GM23338 (cell line): ENCODE results near the gene TPCN2. TPM values are rescaled to one million over a fixed set of nuclear protein-coding genes. Genes with fewer than 3 reads are reported as not detected.
A peak's percentile ranks its signal among the peaks of the same experiment; 100 is the strongest.

Source experiments
- ATAC-seq: fragments of 200-7000 bp; cut with Tn5 transposase; 3 replicates; pipeline ENCODE4 v1.9.1; 2020
- DNase-seq: peaks from one replicate; pipeline ENCODE4 v3.0.0-alpha.2; 2015; ENCODE audit warnings: low spot score
- H2AFZ ChIP-seq: fragments of 200-600 bp; sonication (generic); 2 replicates; pipeline ENCODE4 v1.8.0; 2016; ENCODE audit warnings: antibody characterized with exemption, mild to moderate bottlenecking, moderate library complexity
- H3F3A ChIP-seq: fragments of 200-600 bp; sonication (generic); replicated peaks from 2 replicates; pipeline ENCODE4 v1.8.0; 2017; ENCODE audit warnings: antibody characterized with exemption, mixed run types, low read depth
- H3K27ac ChIP-seq: fragments of 200-600 bp; sonication (generic); 2 replicates; pipeline ENCODE4 v1.6.1; 2016; ENCODE audit warnings: low read depth
- H3K27me3 ChIP-seq: fragments of 200-600 bp; sonication (generic); 2 replicates; pipeline ENCODE4 v1.8.0; 2016; ENCODE audit warnings: mild to moderate bottlenecking, mixed run types, moderate library complexity; ENCODE audit not compliant: insufficient read depth
- H3K36me3 ChIP-seq: fragments of 200-600 bp; sonication (generic); 2 replicates; pipeline ENCODE4 v1.8.0; 2016; ENCODE audit warnings: mild to moderate bottlenecking; ENCODE audit not compliant: insufficient read depth
- H3K4me1 ChIP-seq: fragments of 200-600 bp; sonication (generic); 2 replicates; pipeline ENCODE4 v1.8.0; 2016; ENCODE audit warnings: mild to moderate bottlenecking, moderate library complexity; ENCODE audit not compliant: insufficient read depth
- H3K4me2 ChIP-seq: fragments of 200-600 bp; sonication (generic); 2 replicates; pipeline ENCODE4 v1.7.1; 2017; ENCODE audit warnings: mixed run types
- H3K4me3 ChIP-seq: fragments of 200-600 bp; sonication (generic); 2 replicates; pipeline ENCODE4 v1.6.1; 2016; ENCODE audit warnings: mixed run types
- H3K79me2 ChIP-seq: fragments of 200-600 bp; sonication (generic); replicated peaks from 2 replicates; pipeline ENCODE4 v1.8.0; 2017; ENCODE audit warnings: mild to moderate bottlenecking; ENCODE audit not compliant: insufficient read depth
- H3K9me2 ChIP-seq: fragments of 200-600 bp; sonication (generic); 2 replicates; pipeline ENCODE4 v1.8.0; 2017; ENCODE audit not compliant: insufficient read depth
- H4K20me1 ChIP-seq: fragments of 200-600 bp; sonication (generic); replicated peaks from 2 replicates; pipeline ENCODE4 v1.8.0; 2017; ENCODE audit warnings: mild to moderate bottlenecking; ENCODE audit not compliant: insufficient read depth
- H3K27ac Mint-ChIP-seq: 2 replicates; pipeline ENCODE4 v1.8.0; 2020; ENCODE audit warnings: inconsistent platforms, mild to moderate bottlenecking, moderate library complexity, mixed read lengths
- H3K27me3 Mint-ChIP-seq: 3 replicates; pipeline ENCODE4 v1.8.0; 2022; ENCODE audit warnings: low read depth, mild to moderate bottlenecking, moderate library complexity, mixed read lengths, inconsistent platforms; ENCODE audit not compliant: insufficient read depth, poor library complexity
- H3K36me3 Mint-ChIP-seq: 3 replicates; pipeline ENCODE4 v1.8.0; 2021; ENCODE audit warnings: low read depth, mild to moderate bottlenecking, inconsistent platforms, moderate library complexity, mixed read lengths
- H3K4me1 Mint-ChIP-seq: 3 replicates; pipeline ENCODE4 v1.8.0; 2020; ENCODE audit warnings: mild to moderate bottlenecking, inconsistent platforms, mixed read lengths
- H3K4me3 Mint-ChIP-seq: 3 replicates; pipeline ENCODE4 v1.8.0; 2021; ENCODE audit warnings: moderate library complexity, mild to moderate bottlenecking, inconsistent platforms, mixed read lengths
- H3K9me3 Mint-ChIP-seq: 3 replicates; pipeline ENCODE4 v1.8.0; 2020; ENCODE audit warnings: moderate library complexity, mild to moderate bottlenecking, inconsistent platforms, mixed read lengths
- CREB1 ChIP-seq: fragments of 250-450 bp; sonication (Bioruptor Pico); IDR thresholded peaks from 2 replicates; pipeline ENCODE4 v1.5.0; 2020; ENCODE audit warnings: low read depth, mild to moderate bottlenecking, moderate library complexity
- CTCF ChIP-seq, 2 experiments: fragments of 200-600 bp in 1 of 2; sonication (generic) in 1 of 2; conservative IDR thresholded peaks; 2 replicates each; pipeline versions ENCODE4 v1.5.1 to v1.6.1; 2016 to 2017; ENCODE audit warnings: antibody characterized with exemption in 2 of 2, low read depth in 2 of 2, mild to moderate bottlenecking in 2 of 2, moderate library complexity in 1 of 2
- ETS1 ChIP-seq: IDR thresholded peaks from 2 replicates; pipeline ENCODE4 v1.6.1; 2016; ENCODE audit warnings: antibody characterized with exemption
- EZH2 ChIP-seq: fragments of 200-600 bp; sonication (generic); IDR thresholded peaks from one replicate; pipeline ENCODE4 v1.8.0; 2017; ENCODE audit warnings: antibody characterized with exemption, mild to moderate bottlenecking, low read depth; ENCODE audit not compliant: unreplicated experiment
- NANOG ChIP-seq: IDR thresholded peaks from 2 replicates; pipeline ENCODE4 v1.6.1; 2016; ENCODE audit warnings: antibody characterized with exemption, borderline replicate concordance
- POLR2AphosphoS5 ChIP-seq: IDR thresholded peaks from 2 replicates; pipeline ENCODE4 v1.6.1; 2016; ENCODE audit warnings: antibody characterized with exemption, low read depth
- ZNF331 ChIP-seq: fragments of 250-450 bp; sonication (Bioruptor Pico); IDR thresholded peaks from 2 replicates; pipeline ENCODE4 v1.5.0; 2020; ENCODE audit warnings: low read depth, mild to moderate bottlenecking, moderate library complexity
- ZNF462 ChIP-seq: fragments of 250-450 bp; sonication (Bioruptor Pico); IDR thresholded peaks from 2 replicates; pipeline ENCODE4 v1.5.0; 2020; ENCODE audit warnings: mild to moderate bottlenecking, moderate library complexity
- polyA plus RNA-seq: library from polyadenylated mRNA; unstranded; fragments of >200 nt; fragmentation: Nextera tagmentation; extraction: Ambion mirVana; gene quantifications from 2 replicates; pipeline ENCODE4 v1.2.1, GENCODE V29; 2016
- total RNA-seq: library from RNA; depleted of rRNA; stranded (reverse); fragments of >200 nt; shearing (Covaris generic); gene quantifications from 2 replicates; pipeline ENCODE4 v1.2.3, GENCODE V29; 2014

TPCN2 gene
- total and polyA plus RNA-seq, 2 experiments from 2014 or later, result 5.8 to 14.7 TPM

- H3K4me3 Mint-ChIP-seq, result no peak overlapping the region
- no peaks in the 10 kb centered on the region for H3K4me1 ChIP-seq
- peaks cover 5% of the 10 kb centered on the region for H3K4me1 Mint-ChIP-seq
- H3K27ac ChIP-seq, result no peak overlapping the region
- H3K79me2 ChIP-seq, result no peaks in the 10 kb centered on the region
- H3K9me2 ChIP-seq, result no peaks in the 10 kb centered on the region
- peak; percentile 28 for DNase-seq
- no peak overlapping the region for H3K4me2 ChIP-seq
- peaks cover 11% of the 10 kb centered on the region for H3K27me3 Mint-ChIP-seq
- H2AFZ ChIP-seq, result no peak overlapping the region
- ATAC-seq, result peak; percentile 22
- H3K9me3 Mint-ChIP-seq, result peaks cover 3% of the 10 kb centered on the region
- no peaks in the 10 kb centered on the region for H3F3A ChIP-seq
- no peak overlapping the region for H3K4me3 ChIP-seq
- TF ChIP-seq EZH2 (no peak), NANOG (no peak), CTCF (conservative IDR thresholded peaks at IDR 0.05; ENCODE audit: low read depth in 2 of 2) (peak; percentile 29 to 66; a peak in 3 of 4 replicates), ZNF331 (CRISPR knock-in tag) (no peak)
- no peaks in the 10 kb centered on the region for H3K36me3 Mint-ChIP-seq
- no peaks in the 10 kb centered on the region for H3K27me3 ChIP-seq
- H3K27ac Mint-ChIP-seq, result no peak overlapping the region
- H4K20me1 ChIP-seq, result no peaks in the 10 kb centered on the region
- H3K36me3 ChIP-seq, result no peaks in the 10 kb centered on the region
Observed at GRCh38 chr11:69102732-69103615, 54.2 kb downstream of the TPCN2 start.

GRCh38 chr11:69104212-69104855 lies 55.6 kb downstream of the TPCN2 start:
- peaks cover 5% of the 10 kb centered on the region for H3K4me1 Mint-ChIP-seq
- no peaks in the 10 kb centered on the region for H4K20me1 ChIP-seq
- 0 out of 3 replicates have a peak, but pooled peaks cover 3% of the 10 kb centered on the region for H3K36me3 Mint-ChIP-seq
- peaks cover 10% of the 10 kb centered on the region for H3K27me3 Mint-ChIP-seq
- no peaks in the 10 kb centered on the region for H3K27me3 ChIP-seq
- H3K4me1 ChIP-seq, result no peaks in the 10 kb centered on the region
- H3F3A ChIP-seq, result no peaks in the 10 kb centered on the region
- H3K9me3 Mint-ChIP-seq, result peaks cover 11% of the 10 kb centered on the region
- ATAC-seq (no peak), DNase-seq (no peak)
- no peak overlapping the region for H3K4me2 ChIP-seq
- no peak overlapping the region for H3K4me3 Mint-ChIP-seq
- TF ChIP-seq POLR2AphosphoS5 (no peak), ETS1 (no peak), CREB1 (CRISPR knock-in tag) (no peak), ZNF462 (no peak)
- no peaks in the 10 kb centered on the region for H3K36me3 ChIP-seq
- no peak overlapping the region for H3K4me3 ChIP-seq
- H3K27ac Mint-ChIP-seq, result no peak overlapping the region
- no peak overlapping the region for H3K27ac ChIP-seq
- H3K9me2 ChIP-seq, result no peaks in the 10 kb centered on the region
- H2AFZ ChIP-seq, result no peak overlapping the region
- no peaks in the 10 kb centered on the region for H3K79me2 ChIP-seq
